GM21619 (cell line): ENCODE results near the gene PRRC2C.
"Not testable (repeated sequence)": the region's sequence is repeated elsewhere in the genome, so short reads cannot be mapped to it uniquely, and the experiment has no call there.

ENCODE experiments used
- ATAC-seq: cut with Tn5 transposase; IDR thresholded peaks from one replicate; pipeline ENCODE4 v1.9.1; 2021; ENCODE audit not compliant: unreplicated experiment

PRRC2C gene

DNA sequence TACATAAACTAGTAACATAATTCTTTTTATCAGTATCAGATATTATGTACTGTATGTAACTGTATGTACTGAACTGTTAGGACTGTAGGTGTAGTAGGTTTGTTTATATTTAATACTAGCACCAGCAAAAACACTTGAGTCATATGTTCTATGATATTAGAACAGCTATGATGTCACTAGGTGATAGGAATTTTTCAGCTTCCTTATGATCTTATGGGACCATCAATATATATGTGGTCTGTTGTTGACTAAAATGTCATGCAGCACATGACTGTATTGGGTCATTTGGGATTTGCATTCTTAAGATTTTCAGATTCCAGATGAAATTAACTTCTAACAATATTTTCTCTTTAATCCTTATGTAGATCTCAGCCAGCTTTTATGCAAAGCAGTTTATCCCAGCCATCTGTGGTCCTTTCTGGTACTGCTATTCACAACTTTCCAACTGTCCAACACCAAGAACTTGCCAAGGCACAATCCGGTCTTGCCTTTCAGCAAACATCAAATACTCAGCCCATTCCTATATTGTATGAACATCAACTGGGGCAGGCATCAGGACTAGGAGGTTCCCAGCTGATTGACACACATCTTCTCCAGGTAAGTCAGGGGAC, 98.4 kb downstream of the PRRC2C start:
- ATAC-seq: no peak

DNA sequence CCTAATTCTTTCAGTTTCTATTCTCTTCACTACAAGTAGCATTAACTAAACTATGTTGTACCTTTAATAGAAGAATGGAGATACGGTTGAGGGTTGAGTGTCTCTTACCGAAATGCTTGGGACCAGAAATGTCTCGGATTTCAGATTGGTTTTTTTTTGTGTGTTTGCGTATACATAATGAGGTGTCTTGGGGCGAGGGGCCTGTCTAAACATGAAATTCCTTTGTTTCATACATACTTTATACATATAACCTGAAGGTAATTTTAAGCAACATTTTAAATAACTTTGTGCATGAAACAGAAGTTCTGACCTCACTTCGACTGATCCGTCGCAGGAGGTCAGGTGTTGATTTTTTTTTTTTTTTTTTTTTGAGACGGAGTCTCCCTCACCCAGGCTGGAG, 100.4 kb downstream of the PRRC2C start:
- ATAC-seq: no peak

DNA sequence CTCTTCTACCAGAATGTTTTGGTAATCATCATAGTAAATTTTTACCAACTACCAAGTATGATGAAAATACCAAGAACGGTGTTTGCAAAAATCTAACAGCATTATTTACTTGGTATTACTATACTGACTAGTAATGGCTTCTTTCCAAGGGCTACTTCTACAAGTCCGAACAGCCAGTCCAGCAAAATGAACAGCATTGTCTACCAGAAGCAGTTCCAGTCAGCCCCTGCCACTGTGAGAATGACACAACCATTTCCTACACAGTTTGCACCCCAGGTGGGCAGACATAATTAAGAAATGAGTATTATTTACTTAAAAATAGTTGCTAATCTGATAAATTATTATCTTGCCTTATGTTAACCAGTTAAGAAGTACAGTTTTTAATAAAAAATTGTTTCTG, 102.9 kb downstream of the PRRC2C start:
- no peak for ATAC-seq

DNA sequence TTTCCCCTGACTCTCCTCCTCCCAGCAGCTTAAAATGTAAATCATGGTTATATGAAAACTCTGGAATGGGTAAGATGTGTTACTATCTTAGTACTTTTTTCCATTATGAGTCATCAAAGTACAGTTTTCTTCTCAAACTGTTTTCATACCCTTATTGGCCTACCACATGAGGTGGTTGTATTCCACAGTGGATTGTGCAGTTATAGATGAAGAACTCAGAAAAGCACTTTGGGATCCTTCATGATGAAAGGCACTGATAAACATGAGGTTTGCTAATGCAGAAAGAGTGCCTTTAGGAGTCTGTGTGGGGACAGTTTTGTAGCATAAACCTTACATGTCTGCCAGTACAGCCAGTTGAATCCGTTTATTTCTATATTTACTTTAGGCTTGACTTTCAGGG, 104.7 kb downstream of the PRRC2C start:
- ATAC-seq: no peak

DNA sequence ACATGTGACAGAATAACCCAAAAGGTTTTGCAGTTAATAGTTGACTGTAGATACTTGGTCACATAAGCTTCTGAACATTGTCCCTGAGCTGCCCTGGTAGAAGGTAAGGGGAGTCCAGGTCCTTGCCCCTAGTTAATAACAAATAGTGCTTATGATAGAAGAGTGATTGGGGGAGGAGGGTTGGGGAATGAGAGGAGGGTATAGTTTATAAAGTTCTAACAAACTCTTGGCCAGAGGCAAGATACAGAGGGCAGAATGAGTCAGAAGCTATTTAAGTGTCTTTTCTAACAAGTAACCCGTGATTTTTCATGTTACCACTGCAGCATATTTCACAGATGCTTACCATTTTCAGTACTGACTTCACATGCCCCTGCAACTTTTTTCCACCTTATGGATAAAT, 110.0 kb downstream of the PRRC2C start:
- no peak for ATAC-seq

DNA sequence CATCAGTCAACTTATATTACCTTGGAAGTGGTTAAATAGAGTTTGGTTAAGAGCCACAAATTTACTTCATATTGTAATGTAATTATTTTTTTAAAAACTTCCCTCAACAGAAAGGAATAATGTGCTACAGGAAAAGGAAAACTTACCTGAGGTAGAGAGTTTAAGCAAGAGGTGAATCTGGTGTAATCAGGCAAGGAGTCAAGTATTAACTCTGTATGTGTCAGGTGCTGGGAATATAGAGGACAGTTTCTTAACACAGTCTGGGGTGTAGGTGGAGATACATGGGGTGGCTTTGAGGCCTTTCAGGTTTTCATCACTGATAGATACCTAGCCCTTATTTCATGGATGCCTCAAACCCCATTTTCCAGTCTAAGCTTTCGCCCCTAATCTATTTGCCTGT, 110.8 kb downstream of the PRRC2C start:
- ATAC-seq: no peak

DNA sequence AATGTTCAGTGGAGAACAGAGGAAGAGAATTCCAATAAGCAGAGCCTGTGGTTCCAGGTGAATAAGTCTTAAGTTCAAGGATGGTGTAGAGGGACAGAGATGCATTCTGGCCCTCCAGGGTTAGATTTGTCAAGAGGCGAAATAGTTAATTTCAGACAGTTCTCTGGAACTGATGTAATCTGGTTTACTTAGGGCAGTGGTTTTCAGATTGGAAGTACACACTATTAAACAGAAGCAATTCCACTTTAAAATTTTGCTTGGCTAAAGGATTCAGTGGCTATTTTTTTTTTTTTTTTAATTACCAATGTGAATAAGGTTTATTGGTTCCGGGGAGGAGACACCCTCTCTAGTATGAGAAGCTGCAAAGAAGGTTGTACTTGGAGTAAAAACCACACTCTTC, 111.4 kb downstream of the PRRC2C start:
- ATAC-seq: no peak

DNA sequence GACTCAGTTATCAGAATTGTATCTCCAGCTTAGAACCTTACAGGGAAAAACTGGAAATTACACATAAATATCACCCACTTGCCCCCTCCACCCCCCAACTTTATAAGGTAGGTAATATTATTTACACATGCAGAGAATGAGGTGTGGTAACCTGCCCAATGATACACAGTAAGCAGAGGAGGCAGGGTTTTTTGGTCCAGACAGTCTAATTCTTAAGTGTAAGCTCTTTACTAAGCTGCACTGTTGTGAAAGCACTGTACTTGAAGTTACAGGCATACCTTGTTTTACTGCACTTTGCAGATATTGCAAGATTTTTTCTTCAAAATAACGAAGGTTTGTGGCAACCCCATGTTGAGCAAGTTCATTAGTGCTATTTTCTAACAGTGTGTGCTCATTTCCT, 111.9 kb downstream of the PRRC2C start:
- no peak for ATAC-seq

DNA sequence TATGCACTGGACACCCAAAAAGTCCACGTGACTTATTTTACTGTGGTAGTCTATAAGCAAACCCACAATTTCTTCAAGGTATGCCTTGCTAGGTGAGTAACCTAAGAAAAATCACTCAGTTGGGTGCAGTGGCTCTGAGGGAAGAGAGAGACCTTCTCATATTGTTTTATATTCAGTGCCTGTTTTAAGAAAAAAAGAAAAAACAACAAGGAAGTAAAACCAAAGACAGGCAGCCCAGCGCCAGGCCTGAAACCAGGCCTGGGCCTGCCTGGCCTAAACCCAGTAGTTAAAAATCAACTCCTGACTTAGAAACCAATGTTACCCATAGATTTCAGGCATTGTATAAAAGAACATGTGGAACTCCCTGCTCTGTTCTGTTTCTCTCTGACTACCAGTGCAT, 115.0 kb downstream of the PRRC2C start:
- peak; percentile 46 for ATAC-seq

DNA sequence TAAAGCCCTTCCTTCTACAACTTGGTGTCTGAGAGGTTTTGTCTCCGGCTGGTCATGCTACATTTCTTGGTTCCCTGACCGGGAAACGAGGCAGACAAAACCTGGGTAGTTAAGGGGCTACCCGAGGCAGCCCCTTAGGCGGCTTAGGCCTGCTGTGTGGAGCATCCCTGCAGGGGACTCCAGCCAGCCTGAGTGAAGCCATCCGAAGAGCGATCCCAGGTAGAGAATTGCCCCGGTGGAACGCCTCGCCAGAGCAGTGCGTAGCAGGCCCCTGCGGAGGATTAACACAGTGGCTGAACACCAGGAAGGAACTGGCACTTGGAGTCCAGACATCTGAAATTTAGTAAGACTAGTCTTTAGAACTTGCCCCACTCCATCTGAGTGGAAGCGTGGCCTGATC, 115.5 kb downstream of the PRRC2C start:
- ATAC-seq: no peak

DNA sequence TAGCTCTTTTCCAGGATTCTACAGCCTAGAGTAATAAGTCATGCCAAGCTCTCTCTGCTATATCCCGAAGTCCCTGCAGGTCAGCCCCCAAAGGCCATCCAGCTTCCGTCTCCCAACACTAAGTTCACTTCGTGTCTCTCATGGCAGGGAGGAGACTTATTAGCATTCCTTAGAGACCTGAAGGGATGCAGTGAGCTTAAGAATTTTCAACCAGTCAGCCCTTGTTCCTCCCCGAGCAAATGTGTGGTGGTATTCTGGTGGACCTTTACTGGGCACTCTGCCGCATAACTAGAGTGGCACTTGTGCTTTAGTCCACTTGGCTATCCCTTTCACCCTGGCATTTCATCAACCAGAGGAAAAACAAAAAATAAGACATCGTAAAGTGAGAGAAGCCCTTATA, 117.7 kb downstream of the PRRC2C start:
- ATAC-seq: not testable (repeated sequence)

DNA sequence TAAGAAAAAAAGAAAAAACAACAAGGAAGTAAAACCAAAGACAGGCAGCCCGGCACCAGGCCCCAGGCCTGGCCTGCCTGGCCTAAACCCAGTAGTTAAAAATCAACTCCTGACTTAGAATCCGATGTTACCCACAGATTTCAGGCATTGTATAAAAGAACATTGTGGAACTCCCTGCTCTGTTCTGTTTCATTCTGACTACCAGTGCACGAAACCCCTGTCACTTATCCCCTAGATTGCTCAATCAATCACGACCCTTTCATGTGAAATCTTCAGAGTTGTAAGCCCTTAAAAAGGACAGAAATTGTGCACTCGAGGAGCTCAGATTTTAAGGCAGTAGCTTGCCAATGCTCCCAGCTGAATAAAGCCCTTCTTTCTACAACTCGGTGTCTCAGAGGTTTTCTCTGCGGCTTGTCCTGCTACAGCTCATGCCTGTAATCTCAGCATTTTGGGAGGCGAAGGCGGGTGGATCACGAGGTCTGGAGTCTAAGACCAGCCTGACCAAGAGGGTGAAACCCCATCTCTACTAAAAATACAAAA, 121.1 kb downstream of the PRRC2C start:
- ATAC-seq: peak; percentile 48

DNA sequence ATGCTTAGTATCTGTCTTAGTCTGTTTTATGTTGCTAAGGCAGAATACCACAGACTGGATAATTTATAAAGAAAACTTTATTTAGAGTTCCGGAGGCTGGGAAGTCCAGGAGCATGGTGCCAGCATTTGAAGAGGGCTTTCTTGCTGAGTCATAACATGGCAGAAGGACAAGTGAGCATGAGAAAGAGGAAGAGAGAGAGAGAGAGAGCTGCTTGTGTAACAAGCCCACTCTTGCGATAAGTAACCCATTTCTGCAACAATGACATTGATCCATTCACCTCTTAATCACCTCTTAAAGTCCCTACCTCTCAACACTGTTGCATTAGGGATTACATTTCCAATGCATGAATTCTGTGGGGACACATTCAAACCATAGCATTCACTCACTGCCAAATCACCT, 125.1 kb downstream of the PRRC2C start:
- no peak for ATAC-seq

DNA sequence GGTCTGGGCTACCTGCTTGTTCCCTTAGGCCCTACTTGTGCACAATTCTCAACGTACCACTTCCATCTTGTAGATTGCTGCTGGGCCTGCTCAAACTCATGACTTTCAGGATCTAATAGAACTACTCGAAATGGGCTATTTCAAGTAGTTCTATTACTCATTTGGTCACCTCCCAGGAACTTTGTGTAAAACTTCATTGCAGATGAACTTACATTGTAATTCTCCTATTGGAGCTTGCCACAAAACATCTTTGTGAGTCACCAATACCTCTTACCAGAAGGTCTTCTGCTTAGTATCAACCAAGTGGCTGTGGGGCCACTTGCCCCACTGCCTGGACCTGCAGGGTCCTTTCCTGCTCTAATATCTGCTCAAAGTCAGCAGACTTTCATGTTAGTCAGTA, 126.0 kb downstream of the PRRC2C start:
- no peak for ATAC-seq

DNA sequence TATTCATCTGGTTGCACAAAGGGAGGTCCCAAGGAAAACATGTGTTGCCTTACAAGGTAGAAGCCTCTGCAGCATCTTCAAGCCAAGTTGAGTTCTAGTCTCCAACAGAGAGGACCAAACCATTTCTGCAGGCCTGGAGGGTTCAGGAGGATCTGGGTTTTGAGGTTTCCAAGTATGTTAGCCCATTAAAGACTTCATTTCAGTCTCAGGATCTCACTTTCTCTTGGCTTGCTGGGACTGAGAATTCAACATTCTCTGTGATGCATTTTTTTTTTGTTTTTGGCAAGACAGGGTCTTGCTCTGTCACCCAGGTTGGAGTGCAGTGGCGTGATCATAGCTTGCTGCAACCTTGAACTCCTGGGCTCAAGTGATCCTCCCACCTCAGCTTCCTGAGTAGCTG, 128.0 kb downstream of the PRRC2C start:
- no peak for ATAC-seq

DNA sequence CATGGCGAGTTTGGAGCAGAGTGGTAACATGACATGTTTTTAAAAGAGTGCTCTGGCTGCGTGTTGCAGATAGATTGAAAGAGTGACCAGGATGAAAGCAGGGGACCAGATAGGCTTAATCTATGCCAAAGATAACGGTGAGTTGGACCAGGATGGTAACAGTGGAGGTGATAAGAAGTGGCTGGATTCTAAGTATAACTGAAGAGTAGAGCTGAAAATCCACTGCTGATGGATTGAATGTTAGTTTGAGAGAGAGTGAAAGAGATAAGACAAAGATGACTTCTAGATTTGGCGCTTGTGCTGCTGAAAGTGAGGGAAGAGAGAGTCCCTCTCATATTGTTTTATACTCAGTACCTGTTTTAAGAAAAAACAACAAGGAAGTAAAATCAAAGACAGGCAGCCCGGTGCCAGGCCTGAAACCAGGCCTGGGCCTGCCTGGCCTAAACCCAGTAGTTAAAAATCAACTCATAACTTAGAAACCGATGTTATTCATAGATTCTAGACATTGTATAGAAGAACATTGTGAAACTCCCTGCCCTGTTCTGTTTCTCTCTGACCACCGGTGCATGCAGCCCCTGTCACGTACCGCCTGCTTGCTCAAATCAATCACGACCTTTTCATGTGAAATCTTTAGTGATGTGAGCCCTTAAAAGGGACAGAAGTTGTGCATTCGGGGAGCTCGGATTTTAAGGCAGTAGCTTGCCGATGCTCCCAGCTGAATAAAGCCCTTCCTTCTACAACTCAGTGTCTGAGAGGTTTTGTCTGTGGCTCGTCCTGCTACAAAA, 130.0 kb downstream of the PRRC2C start:
- ATAC-seq: peak; percentile 41

DNA sequence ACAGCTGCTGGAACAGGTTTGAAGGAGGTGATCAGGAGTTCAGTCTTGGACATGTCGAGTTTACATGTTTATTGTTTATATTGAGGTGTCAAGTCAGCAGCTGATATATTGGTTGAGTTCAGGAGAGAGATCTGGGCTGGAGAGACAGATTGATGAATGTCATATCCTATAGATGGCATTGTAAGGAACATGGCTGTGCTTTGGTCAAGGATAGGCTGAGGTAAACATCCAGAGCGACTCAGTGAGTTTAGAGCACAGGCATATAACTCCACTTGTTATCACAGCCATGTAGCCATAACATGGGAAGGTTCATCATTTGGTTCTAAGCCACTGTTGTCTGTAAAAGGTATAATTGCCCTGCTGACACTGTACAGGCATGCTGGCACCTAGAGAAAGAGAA, 131.3 kb downstream of the PRRC2C start:
- no peak for ATAC-seq

DNA sequence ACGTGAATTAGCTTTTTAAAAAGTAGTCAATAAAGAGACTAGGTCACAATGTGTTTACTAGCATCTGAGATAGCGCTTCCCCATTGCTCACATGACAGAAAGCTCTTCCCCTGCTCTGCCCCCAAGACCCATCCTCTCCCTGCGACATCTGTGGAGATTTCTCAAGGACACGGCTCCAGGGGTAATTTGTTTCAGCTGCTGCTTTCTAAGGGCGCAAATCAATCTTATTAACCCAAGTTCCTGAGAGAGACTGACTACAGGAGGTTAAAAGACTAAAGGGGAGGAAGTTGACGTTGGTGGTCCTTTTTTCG, 136.8 kb downstream of the PRRC2C start, which contains the start of gene MYOCOS:
TSS of gene MYOCOS (plus strand) at position 92 of the 311 bp plus-strand sequence. CDS start 1,641 bp downstream, outside the sequence.
- no peak for ATAC-seq

DNA sequence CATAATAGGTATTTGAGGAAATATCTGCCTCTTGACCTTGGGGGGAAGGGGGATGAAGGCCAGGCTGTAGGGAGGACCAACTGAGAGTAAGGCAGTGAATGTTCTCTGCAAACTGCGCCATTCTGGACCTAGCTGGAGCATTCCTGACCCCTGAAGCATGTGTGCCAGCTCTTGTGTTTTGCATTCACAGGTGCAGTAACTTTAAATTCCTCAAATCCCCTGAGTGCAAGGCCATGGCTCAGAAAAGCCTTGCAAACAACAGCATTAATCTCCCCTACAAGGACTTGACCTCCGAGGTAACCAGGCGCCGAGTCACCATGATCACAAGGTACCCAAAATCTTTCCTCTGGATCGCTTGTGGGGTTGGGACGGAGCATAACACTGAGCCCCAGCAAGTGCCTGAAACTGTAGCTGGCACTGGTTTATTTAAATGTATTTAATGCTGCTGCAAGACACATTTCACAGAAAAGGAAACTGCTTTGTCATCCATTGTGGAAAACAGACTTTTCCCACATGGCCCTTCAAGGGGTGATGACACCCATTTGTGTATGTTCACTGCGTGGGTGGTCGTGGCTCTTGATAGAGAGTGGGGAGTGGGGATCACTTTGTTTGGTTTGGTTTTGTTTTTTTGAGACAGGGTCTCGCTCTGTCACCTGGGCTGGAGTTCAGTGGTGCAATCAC, 138.5 kb downstream of the PRRC2C start:
- ATAC-seq: no peak

DNA sequence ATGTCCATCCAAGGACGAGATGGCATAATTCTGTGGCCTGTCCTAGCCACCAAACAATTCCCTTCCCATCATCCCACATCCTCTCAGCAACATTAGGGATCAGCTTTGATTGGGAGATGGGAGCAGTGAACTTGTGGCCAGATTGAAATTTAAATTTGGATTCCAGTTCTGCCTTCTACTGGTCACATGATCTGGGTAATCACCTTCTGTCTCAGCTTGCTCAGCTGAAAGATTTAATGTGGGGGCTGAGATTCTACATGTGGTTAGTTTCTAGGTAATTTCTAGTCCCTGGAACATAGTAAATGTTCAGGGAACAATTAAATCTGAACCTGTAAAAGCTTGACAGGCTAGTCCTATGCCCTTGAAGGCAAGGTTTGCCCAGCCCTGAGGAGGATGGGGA, 139.9 kb downstream of the PRRC2C start:
- no peak for ATAC-seq

DNA sequence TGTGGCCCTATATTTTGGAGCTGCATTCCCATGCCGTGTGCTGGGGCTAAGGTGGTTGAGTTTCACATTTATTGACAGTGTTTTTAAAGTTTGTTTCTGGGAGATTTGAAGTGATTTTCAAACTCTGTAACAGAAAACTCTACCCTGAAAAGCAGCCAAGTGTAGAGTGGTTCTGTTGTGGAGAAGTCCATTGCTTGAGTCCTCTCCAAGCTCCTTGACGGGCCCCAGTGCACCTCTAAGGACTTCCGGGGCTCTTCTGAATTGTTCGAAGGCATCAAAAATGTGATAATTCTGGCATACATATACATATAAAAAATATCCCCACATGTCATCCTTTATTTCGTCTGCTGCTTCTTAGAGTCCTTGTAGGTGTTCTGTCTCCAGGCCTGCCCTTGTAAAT, 141.7 kb downstream of the PRRC2C start:
- ATAC-seq: no peak

DNA sequence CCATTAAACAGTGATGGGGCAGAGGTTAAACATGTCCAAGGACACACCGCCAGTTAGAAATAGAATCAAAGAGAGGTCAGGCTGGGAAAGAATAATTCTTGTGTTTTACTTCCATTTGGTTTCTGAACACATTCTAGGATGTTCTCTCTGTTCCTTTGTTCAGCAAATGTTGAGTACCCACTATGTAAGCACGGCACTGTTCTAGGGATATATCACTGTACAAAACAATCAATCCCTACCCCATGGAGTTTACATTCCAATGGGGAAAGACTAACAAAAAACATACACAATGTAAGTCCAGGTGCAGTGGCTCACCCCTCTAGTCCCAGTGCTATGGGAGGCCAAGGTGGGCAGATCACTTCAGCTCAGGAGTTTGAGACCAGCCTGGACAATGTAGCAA, 142.9 kb downstream of the PRRC2C start:
- no peak for ATAC-seq
